Measurements from ENCODE around the gene TMF1.

Gene TMF1

DNA sequence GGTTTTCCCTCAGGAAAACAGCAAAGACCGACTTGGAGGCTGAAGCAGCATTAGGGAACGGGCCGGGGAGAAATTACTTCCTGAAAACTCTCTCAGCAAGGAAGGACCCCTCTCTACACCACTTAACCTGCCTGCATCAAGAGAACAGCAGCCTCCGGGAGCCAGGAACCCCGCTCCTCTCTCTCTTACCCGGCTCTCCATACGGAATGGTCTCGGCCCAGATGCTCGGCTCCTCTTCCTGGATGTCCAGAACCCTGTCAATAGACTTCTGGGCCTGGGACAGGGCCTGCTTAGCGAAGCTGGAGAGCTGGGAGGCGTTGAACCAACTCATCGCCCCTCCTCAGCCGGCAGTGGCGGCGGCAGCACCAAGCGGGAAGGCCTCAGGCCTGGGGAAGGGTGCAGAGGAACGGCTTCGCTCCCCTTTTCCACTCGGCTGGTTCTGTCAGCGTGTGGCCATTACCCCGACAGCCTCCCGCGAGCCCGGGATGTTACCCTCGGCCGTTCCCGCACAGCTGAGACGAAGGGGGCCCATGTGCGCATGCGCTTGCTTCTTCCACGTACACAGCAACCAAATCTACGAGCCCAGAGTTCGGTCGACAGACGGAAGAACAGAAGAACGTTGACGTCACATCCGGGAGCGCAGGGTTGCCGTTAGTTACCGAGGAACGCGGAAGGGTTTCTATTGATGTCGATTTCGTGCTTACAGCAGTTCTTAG is at the start of gene TMF1:
Gene TMF1 (minus strand): TSS at position 578 of the 716 bp plus-strand sequence. CDS start 247 bp downstream, at position 331.
- POLR2A ChIA-PET, result interaction anchor here (0.6 to 1.4 kb wide), 3 partner anchors 12 to 40 kb away, joined by 3 to 5 read pairs (median 3); no protein-coding TSS in a partner anchor
- no peak for TF ChIP-seq CTCF (IDR thresholded peaks at IDR 0.05; ENCODE audit: control extremely low read depth, extremely low read depth, low read depth, missing control alignments)
- CTCF ChIA-PET, result interaction anchor here (1.1 to 3.5 kb wide), 8 partner anchors 11 to 69 kb away, joined by 4 to 21 read pairs (median 4); partner anchors contain the start of gene EOGT
- DNase-seq (ENCODE audit: extremely low spot score), result peak; percentile 94

DNA sequence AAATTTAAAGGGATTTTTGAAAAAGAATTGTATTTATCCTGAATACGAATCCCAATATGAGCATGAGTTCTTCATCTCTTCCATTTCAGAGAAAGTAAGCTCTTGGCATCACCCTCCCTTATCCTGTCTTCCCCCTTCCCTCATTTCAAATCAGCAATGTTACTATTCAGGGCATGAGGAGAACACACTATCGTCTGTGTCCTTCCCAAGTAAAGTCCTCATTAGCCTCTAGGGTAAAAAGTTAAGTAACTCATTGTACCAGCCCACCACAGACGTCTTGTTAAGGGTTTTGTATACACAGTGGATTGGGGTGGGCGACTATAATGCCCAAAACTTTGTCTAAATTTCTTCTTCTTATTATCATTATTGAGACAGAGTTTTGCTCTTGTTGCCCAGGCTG is 47.4 kb upstream of the TMF1 start:
- CTCF ChIA-PET, result interaction anchor here (1.1 to 5.1 kb wide), 6 partner anchors 8 to 55 kb away, joined by 3 to 20 read pairs (median 4); partner anchors contain the start of gene ARL6IP5
- no peak for TF ChIP-seq CTCF (IDR thresholded peaks at IDR 0.05; ENCODE audit: control extremely low read depth, extremely low read depth, low read depth, missing control alignments)
- POLR2A ChIA-PET, result no interaction called here

DNA sequence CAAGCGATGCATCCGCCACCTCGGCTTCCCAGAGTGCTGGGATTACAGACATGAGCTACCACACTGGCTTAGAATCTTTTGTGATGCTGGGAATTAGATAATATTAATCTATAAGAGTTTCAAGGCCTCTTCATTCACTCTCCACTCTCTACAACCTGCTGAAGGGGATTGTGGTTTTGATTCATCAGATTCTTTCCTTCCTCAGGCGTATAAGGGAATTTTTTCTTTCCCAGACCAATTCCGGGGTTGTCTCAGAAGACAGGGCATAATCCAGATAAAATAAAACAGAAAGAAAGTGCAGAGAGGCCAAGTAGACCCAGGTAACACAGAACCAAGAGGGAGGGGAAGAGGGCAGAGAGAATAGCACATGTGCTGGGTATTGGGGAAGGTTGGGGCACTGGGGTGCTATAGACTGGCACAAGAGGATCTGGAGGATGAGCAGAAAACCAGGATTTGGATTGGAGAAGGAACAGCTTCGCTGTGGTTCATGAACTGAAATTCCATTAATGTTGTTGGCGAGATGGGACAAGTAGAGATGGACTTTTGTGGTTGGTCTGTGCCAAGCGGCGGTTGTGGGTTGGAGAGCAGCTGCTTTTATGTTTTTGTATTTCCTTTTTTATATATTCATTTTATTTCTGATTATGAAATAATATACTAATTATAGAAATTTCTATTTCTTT is 45.4 kb upstream of the TMF1 start:
- no peak for TF ChIP-seq CTCF (IDR thresholded peaks at IDR 0.05; ENCODE audit: control extremely low read depth, extremely low read depth, low read depth, missing control alignments)
- DNase-seq (ENCODE audit: extremely low spot score), result no peak
- ChIA-PET CTCF (interaction anchor here (1.2 to 5.1 kb wide), 2 partner anchors 9 to 23 kb away, joined by 4 to 20 read pairs; no protein-coding TSS in a partner anchor), POLR2A (interaction anchor here (1.1 kb wide), 1 partner anchor 11 kb away, joined by 6 read pairs; no protein-coding TSS in a partner anchor)

More for the DNA sequence above, 47.4 kb upstream of the TMF1 start:
- DNase-seq (ENCODE audit: extremely low spot score), result no peak

- CTCF ChIA-PET, result interaction anchor here (1.3 to 5.2 kb wide), 2 partner anchors 24 to 209 kb away, joined by 3 to 19 read pairs; no protein-coding TSS in a partner anchor
- no peak for TF ChIP-seq CTCF (IDR thresholded peaks at IDR 0.05; ENCODE audit: control extremely low read depth, extremely low read depth, low read depth, missing control alignments)
- DNase-seq (ENCODE audit: extremely low spot score), result no peak
- POLR2A ChIA-PET, result no interaction called here
These were observed 44.2 kb upstream of the TMF1 start for GRCh38 chr3:69096299-69096698.

GRCh38 chr3:69095636-69096035 is 43.5 kb upstream of the TMF1 start:
- TF ChIP-seq CTCF (IDR thresholded peaks at IDR 0.05; ENCODE audit: control extremely low read depth, extremely low read depth, low read depth, missing control alignments), result no peak
- ChIA-PET POLR2A (no interaction called here), CTCF (interaction anchor here (1.0 to 5.2 kb wide), 4 partner anchors 9 to 210 kb away, joined by 3 to 19 read pairs (median 3); partner anchors contain the start of gene ARL6IP5)
- DNase-seq (ENCODE audit: extremely low spot score), result no peak

DNA sequence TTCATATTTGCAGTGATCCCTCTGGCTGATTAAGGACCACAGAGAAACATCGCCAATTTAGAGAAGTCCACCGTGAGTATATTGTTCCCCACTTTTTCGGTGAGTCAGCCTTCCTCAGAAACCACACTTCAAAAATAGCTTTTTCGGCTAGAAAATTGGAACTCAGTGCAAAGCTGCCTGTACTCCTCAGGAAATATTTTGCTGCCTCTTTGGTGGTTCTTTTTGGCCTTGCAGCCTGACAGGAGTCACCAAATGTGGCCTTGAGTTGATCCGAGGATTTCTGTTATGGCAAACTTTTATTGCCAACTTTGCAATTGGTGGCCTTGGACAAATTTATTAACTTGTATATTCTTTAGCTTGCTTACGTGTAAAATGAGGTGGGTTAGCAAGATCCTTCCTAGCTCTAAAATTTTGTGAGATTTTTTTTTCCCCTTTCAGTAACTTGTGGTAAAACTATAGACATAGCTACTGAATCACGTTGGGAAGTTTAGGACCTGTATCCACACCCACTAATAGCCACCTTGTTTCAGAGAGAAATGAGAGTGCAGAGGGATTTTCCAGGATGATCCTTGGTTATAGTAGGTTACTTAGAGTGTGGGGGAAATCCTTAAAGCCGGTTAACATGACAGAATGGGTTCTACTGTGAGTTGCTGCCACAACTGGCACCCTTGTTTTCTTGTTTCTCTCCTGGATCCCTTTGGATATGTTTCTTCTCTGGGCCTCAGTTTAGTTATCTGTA is 42.5 kb upstream of the TMF1 start:
- POLR2A ChIA-PET, result no interaction called here
- CTCF ChIA-PET, result interaction anchor here (0.8 to 5.2 kb wide), 5 partner anchors 8 to 212 kb away, joined by 3 to 19 read pairs (median 4); no protein-coding TSS in a partner anchor
- TF ChIP-seq CTCF (IDR thresholded peaks at IDR 0.05; ENCODE audit: control extremely low read depth, extremely low read depth, low read depth, missing control alignments), result no peak
- DNase-seq (ENCODE audit: extremely low spot score), result no peak
